Measurements from ENCODE around the gene DRAXIN.

DRAXIN gene

GRCh38 chr1:11738783-11739182 lies 47.3 kb downstream of the DRAXIN start:
- no peak overlapping the region for H3K4me3 ChIP-seq (ENCODE audit: low read depth, low read length)
- TF ChIP-seq CTCF (IDR thresholded peaks at IDR 0.05; ENCODE audit: low read depth, low read length, missing control alignments) = no peak
- DNase-seq (ENCODE audit: low read depth) = no peak
- in situ Hi-C loops (cut with HindIII; ENCODE audit: low sequenced_read_pairs) = no loop called here

- no peak overlapping the region for H3K4me3 ChIP-seq (ENCODE audit: low read depth, low read length)
- in situ Hi-C loops (cut with HindIII; ENCODE audit: low sequenced_read_pairs) = no loop called here
- TF ChIP-seq CTCF (IDR thresholded peaks at IDR 0.05; ENCODE audit: low read depth, low read length, missing control alignments) = no peak
- DNase-seq (ENCODE audit: low read depth) = no peak
Measured at GRCh38 chr1:11740258-11741192, 49.0 kb downstream of the DRAXIN start.

- TF ChIP-seq CTCF (IDR thresholded peaks at IDR 0.05; ENCODE audit: low read depth, low read length, missing control alignments) = no peak
- in situ Hi-C loops (cut with HindIII; ENCODE audit: low sequenced_read_pairs) = no loop called here
- no peak overlapping the region for H3K4me3 ChIP-seq (ENCODE audit: low read depth, low read length)
- no peak for DNase-seq (ENCODE audit: low read depth)
Measured at GRCh38 chr1:11741482-11741881, 50.0 kb downstream of the DRAXIN start.

- TF ChIP-seq CTCF (IDR thresholded peaks at IDR 0.05; ENCODE audit: low read depth, low read length, missing control alignments) = no peak
- in situ Hi-C loops (cut with HindIII; ENCODE audit: low sequenced_read_pairs) = no loop called here
Measured at GRCh38 chr1:11741919-11742558, 50.5 kb downstream of the DRAXIN start.

GRCh38 chr1:11744287-11744686 lies 52.8 kb downstream of the DRAXIN start:
- in situ Hi-C loops (cut with HindIII; ENCODE audit: low sequenced_read_pairs) = no loop called here
- DNase-seq (ENCODE audit: low read depth) = no peak
- no peak for TF ChIP-seq CTCF (IDR thresholded peaks at IDR 0.05; ENCODE audit: low read depth, low read length, missing control alignments)
- no peak overlapping the region for H3K4me3 ChIP-seq (ENCODE audit: low read depth, low read length)

More at GRCh38 chr1:11741919-11742558, 50.5 kb downstream of the DRAXIN start:
- no peak overlapping the region for H3K4me3 ChIP-seq (ENCODE audit: low read depth, low read length)
- DNase-seq (ENCODE audit: low read depth) = no peak

- in situ Hi-C loops (cut with HindIII; ENCODE audit: low sequenced_read_pairs) = no loop called here
- DNase-seq (ENCODE audit: low read depth) = no peak
Measured at GRCh38 chr1:11746092-11746491, 54.6 kb downstream of the DRAXIN start.

More at GRCh38 chr1:11746092-11746491, 54.6 kb downstream of the DRAXIN start:
- no peak overlapping the region for H3K4me3 ChIP-seq (ENCODE audit: low read depth, low read length)
- TF ChIP-seq CTCF (IDR thresholded peaks at IDR 0.05; ENCODE audit: low read depth, low read length, missing control alignments) = no peak

Data from astrocyte of the cerebellum (primary cell).